AG04450 (cell line): ENCODE results near the gene RPA1. TPM values are rescaled to one million over a fixed set of nuclear protein-coding genes. Genes with fewer than 3 reads are reported as not detected.

Experiments used
- CTCF ChIA-PET: fragments of 300-600, 350-600 bp; formaldehyde crosslinking; extraction: SDS; loops from one replicate; lab custom pipeline; 2022; ENCODE audit warnings: antibody characterized with exemption, inconsistent platforms; lab: Charles Lee
- POLR2A ChIA-PET: fragments of 350-600 bp; formaldehyde crosslinking; extraction: SDS; loops from one replicate; lab custom pipeline; 2021; ENCODE audit warnings: antibody characterized with exemption, inconsistent platforms; lab: Yijun Ruan, JAX
- DNase-seq: peaks from one replicate; pipeline ENCODE4 v3.0.0-alpha.2; 2011; ENCODE audit warnings: low read depth, low spot score
- H3K27ac ChIP-seq: one replicate; pipeline ENCODE4 v1.5.1; 2012; ENCODE audit warnings: low read depth, low read length, control low read depth
- H3K27me3 ChIP-seq: one replicate; pipeline ENCODE4 v1.6.0; 2012; ENCODE audit warnings: low read length; ENCODE audit not compliant: control insufficient read depth, insufficient read depth
- H3K4me3 ChIP-seq: 2 replicates; pipeline ENCODE4 v1.5.1; 2011; ENCODE audit warnings: mild to moderate bottlenecking, low read depth, low read length, control low read depth
- H3K9me3 ChIP-seq: 2 replicates; pipeline ENCODE4 v1.5.1; 2012; ENCODE audit warnings: low read length; ENCODE audit not compliant: control insufficient read depth, insufficient read depth
- polyA plus RNA-seq: library from polyadenylated mRNA; depleted of rRNA; stranded (reverse); fragments of >200 nt; gene quantifications from 2 replicates; pipeline ENCODE4 v1.2.3, GENCODE V29; 2011
- TF ChIP-seq, protein P1 (sequence below): IDR thresholded peaks from 2 replicates; pipeline ENCODE4 v1.5.1; 2011; ENCODE audit warnings: low read depth, low read length, control low read depth, inconsistent platforms

RPA1 gene
- polyA plus RNA-seq, 1 experiment, result 56.4 TPM

GRCh38 chr17:1942666-1943435 is 113.0 kb downstream of the RPA1 start:
- ChIA-PET POLR2A (no interaction called here), CTCF (no interaction called here)
- no peak overlapping the region for H3K4me3 ChIP-seq
- peaks cover 34% of the 10 kb centered on the region for H3K27me3 ChIP-seq
- no peak overlapping the region for H3K27ac ChIP-seq
- TF ChIP-seq, protein P1, sequence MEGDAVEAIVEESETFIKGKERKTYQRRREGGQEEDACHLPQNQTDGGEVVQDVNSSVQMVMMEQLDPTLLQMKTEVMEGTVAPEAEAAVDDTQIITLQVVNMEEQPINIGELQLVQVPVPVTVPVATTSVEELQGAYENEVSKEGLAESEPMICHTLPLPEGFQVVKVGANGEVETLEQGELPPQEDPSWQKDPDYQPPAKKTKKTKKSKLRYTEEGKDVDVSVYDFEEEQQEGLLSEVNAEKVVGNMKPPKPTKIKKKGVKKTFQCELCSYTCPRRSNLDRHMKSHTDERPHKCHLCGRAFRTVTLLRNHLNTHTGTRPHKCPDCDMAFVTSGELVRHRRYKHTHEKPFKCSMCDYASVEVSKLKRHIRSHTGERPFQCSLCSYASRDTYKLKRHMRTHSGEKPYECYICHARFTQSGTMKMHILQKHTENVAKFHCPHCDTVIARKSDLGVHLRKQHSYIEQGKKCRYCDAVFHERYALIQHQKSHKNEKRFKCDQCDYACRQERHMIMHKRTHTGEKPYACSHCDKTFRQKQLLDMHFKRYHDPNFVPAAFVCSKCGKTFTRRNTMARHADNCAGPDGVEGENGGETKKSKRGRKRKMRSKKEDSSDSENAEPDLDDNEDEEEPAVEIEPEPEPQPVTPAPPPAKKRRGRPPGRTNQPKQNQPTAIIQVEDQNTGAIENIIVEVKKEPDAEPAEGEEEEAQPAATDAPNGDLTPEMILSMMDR, result no peak
- H3K9me3 ChIP-seq, result no peaks in the 10 kb centered on the region; the same call in 1 of the 2 replicates
- no peak for DNase-seq

GRCh38 chr17:1943436-1943831 is 113.6 kb downstream of the RPA1 start:
- CTCF ChIA-PET, result no interaction called here
- Histone ChIP-seq H3K27ac (no peak overlapping the region), H3K4me3 (no peak overlapping the region), H3K9me3 (no peaks in the 10 kb centered on the region; the same call in 1 of the 2 replicates), H3K27me3 (peaks cover 34% of the 10 kb centered on the region)
- POLR2A ChIA-PET, result no interaction called here
- TF ChIP-seq, protein P1, result no peak
- no peak for DNase-seq

DNA sequence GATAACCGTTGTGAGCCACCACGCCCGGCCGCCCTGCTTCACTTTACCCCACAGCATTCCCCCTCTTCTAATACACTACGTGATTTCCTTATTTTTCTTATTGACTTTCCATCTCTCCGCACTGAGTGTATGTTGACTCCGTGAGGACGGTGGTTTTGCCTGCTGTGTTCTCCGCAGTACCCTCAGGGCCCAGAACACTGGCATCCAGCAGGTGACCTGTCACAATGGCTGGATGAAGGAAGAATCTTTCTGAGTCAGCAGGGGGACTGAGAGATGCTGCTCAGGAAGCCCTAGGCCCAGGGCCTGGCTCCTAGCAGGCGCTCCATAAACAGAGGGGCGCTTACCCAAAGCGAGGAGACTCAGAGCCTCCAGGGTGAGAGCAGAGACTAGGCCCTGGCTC is 115.8 kb downstream of the RPA1 start:
- H3K9me3 ChIP-seq, result no peaks in the 10 kb centered on the region; the same call in 1 of the 2 replicates
- ChIA-PET CTCF (interaction anchor here (0.6 kb wide), 1 partner anchor 223 kb away, joined by 3 read pairs; no protein-coding TSS in a partner anchor), POLR2A (no interaction called here)
- DNase-seq, result no peak
- H3K27me3 ChIP-seq, result peaks cover 28% of the 10 kb centered on the region
- H3K27ac ChIP-seq, result no peak overlapping the region
- no peak overlapping the region for H3K4me3 ChIP-seq
- TF ChIP-seq, protein P1, result no peak

DNA sequence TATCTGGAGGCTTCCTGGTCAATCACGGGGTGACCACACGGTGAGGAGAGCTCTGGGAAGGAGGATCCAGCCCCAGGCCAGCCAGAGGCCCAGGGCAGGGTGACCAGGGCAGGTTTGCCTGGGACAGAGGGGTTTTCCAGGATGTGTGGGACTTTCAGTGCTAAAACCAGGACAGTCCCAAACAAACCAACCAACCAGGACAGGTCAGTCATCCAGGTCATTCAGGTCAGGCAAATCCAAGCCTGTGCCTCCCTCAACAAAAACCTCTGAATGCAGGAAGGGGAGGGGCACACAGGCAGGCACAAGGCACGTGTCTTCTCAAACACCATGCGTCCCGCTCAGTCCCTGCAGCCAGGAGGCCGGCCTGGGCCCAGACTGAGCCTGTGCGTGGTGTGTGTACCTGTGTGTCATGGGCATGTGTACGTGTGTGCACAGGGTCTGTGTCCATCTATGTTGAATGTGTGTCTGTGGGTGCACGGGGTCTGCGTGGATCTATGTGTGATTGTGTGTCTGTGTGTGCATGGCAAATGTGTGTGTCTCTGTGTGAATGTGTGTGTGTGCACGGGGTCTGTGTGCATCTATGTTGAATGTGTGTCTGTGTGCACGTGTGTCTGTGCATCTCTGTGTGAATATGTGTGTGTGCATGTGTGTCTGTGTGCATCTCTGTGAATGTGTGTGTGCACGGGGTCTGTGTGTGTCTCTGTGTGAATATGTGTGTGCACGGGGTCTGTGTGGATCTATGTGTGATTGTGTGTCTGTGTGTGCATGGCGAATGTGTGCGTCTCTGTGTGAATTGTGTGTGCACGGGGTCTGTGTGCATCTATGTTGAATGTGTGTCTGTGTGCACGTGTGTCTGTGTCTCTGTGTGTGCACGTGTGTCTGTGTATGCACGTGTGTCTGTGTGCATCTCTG is 116.5 kb downstream of the RPA1 start:
- Histone ChIP-seq H3K27ac (no peak overlapping the region), H3K4me3 (no peak overlapping the region), H3K27me3 (peaks cover 21% of the 10 kb centered on the region), H3K9me3 (no peaks in the 10 kb centered on the region; the same call in 1 of the 2 replicates)
- DNase-seq, result no peak
- POLR2A ChIA-PET, result no interaction called here
- CTCF ChIA-PET, result interaction anchor here (0.6 kb wide), 1 partner anchor 224 kb away, joined by 3 read pairs; no protein-coding TSS in a partner anchor
- TF ChIP-seq, protein P1, result no peak
